CD4-positive, alpha-beta T cell treated with Interleukin-6 for 4 hours (primary cell): ENCODE results near the gene MILR1.
"Not testable (repeated sequence)": the region's sequence is repeated elsewhere in the genome, so short reads cannot be mapped to it uniquely, and the experiment has no call there.

Source experiments
- DNase-seq: peaks from one replicate; pipeline ENCODE4 v3.0.0-alpha.2; 2020; ENCODE audit warnings: mixed read lengths

MILR1 gene

GRCh38 chr17:64430036-64430435, 18.9 kb upstream of the MILR1 start:
- not testable (repeated sequence) for DNase-seq

GRCh38 chr17:64431534-64431933, 17.4 kb upstream of the MILR1 start:
- DNase-seq, result no peak

- no peak for DNase-seq
Observed at GRCh38 chr17:64437944-64438525, 10.9 kb upstream of the MILR1 start.

- DNase-seq, result not testable (repeated sequence)
Observed at GRCh38 chr17:64439521-64439920, 9.4 kb upstream of the MILR1 start.

GRCh38 chr17:64439956-64440355, 9.0 kb upstream of the MILR1 start:
- no peak for DNase-seq

GRCh38 chr17:64441772-64442540, 7.0 kb upstream of the MILR1 start:
- peak; percentile 47 for DNase-seq

GRCh38 chr17:64442541-64442971, 6.4 kb upstream of the MILR1 start:
- DNase-seq, result no peak

- DNase-seq, result no peak
Observed at GRCh38 chr17:64443086-64443760, 5.7 kb upstream of the MILR1 start.

GRCh38 chr17:64447526-64447925, 1.4 kb upstream of the MILR1 start:
- DNase-seq, result no peak

- DNase-seq, result no peak
Observed at GRCh38 chr17:64449545-64449944, 630 bp downstream of the MILR1 start.

GRCh38 chr17:64455993-64456885, 7.3 kb downstream of the MILR1 start:
- DNase-seq, result no peak

- no peak for DNase-seq
Observed at GRCh38 chr17:64457156-64457555, 8.2 kb downstream of the MILR1 start.

- no peak for DNase-seq
Observed at GRCh38 chr17:64458756-64459155, 9.8 kb downstream of the MILR1 start.

- no peak for DNase-seq
Observed at GRCh38 chr17:64459284-64459747, 10.4 kb downstream of the MILR1 start.

GRCh38 chr17:64459818-64460217, 10.9 kb downstream of the MILR1 start:
- DNase-seq, result not testable (repeated sequence)

GRCh38 chr17:64460955-64461354, 12.0 kb downstream of the MILR1 start:
- DNase-seq, result no peak

- no peak for DNase-seq
Observed at GRCh38 chr17:64461788-64462187, 12.9 kb downstream of the MILR1 start.

GRCh38 chr17:64466019-64466735, 17.3 kb downstream of the MILR1 start:
- DNase-seq, result no peak

GRCh38 chr17:64466834-64467233, 17.9 kb downstream of the MILR1 start:
- DNase-seq, result not testable (repeated sequence)

- DNase-seq, result no peak
Observed at GRCh38 chr17:64470625-64471024, 21.7 kb downstream of the MILR1 start.

GRCh38 chr17:64471440-64471839, 22.5 kb downstream of the MILR1 start:
- DNase-seq, result no peak

GRCh38 chr17:64472564-64472963, 23.6 kb downstream of the MILR1 start:
- no peak for DNase-seq
